HG03108 (cell line): ENCODE results near the gene HIVEP2.

Experiments used
- ATAC-seq: cut with Tn5 transposase; IDR thresholded peaks from one replicate; pipeline ENCODE4 v1.9.1; 2021; ENCODE audit warnings: moderate library complexity; ENCODE audit not compliant: unreplicated experiment

The HIVEP2 gene

DNA sequence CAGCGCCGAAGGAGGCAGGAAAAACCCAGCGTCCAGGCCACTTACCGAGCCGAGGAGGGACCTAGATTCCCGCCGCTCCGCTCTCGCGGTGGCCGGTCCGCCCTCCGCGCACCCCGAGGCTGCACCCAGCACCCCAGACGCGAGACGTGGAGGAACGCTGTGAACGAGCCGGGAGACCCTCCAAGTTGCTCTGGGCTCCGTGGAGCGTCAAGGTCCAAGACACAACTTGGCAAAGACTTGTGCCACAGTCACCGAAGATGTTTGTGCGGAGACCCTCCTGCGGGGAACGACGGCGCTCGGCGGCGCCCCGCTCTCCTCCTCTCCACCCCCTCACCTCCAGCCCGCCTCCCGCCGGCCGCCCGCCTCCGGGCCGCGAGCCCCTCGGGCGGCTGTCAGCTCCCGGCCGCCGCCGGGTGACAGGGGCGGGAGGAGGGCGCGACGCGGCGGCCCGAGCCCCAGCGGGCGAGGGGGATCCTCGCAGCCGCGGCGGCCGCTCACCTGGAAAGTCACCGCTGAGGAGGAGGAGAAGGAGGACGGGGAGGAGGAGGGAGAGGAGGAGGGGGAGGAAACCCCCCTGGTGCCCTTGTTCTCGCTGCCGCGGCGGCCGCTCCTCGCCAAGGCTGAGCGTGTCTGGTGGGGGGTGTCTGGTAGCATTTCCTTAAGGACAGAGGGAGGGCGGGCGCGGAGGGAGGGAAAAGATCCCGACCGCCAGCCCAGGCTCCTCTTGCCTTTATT is 637 bp upstream of the HIVEP2 start:
- peak; percentile 6 for ATAC-seq

GRCh38 chr6:142944124-142945048 is 590 bp downstream of the HIVEP2 start:
- no peak for ATAC-seq

DNA sequence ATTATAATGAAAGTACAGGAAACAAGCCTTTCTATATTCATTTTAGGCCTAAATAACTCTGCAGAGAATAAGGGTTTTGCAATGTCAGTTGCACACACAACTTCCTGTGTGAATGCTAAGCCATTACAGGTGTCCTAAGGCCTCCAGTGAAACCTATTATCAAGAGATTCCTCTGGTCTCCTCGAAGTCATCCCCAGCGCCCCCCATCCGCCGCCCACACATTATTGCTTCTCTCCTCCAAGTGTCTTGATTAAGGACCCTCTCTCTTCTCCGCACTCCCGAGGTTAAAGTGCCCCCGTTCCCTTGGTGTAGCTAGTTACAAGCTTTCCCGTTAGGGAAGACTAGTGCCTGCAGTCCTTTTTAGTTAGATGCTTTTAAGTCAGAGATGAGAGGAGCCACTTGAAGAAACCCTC is 1.3 kb downstream of the HIVEP2 start:
- ATAC-seq = no peak

GRCh38 chr6:142942805-142943227 is 2.2 kb downstream of the HIVEP2 start:
- no peak for ATAC-seq

DNA sequence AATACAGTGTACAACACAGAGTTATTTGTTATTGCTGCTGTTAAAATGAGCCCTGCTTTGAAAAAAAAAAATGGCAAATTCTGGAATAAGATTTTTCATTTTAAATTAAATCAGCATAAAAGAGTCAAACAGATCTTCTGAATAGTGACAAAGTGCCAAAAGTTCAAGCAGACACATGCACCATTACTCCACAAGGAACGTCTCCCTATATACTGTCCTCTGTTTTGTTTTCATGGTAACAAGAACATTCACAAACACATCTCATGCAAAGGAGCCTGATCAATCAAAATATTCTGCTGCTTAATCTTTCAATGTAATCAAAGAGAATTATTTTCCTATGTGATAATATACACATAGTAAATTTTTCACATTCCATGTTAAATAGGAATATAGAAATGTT is 2.7 kb downstream of the HIVEP2 start:
- no peak for ATAC-seq

DNA sequence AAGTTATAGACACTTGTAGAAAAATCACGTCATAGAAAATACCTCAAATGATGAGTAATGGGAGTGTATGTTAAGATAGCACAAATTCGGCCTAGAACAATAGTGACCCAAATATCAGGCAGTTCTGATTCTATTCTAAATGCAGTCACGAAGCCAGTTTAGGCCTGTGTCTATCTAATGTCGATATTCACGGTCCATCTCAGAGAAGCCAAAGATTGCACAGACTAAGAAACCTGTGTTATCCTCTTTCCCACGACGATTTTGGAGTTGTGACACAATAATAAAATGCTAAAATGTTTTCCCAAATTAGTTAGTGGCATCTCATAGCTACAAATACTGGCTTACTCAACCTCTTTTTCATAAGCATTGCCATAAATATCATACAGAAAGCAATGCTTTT is 4.0 kb downstream of the HIVEP2 start:
- ATAC-seq = no peak

- no peak for ATAC-seq
Measured at GRCh38 chr6:142940487-142940886, 4.5 kb downstream of the HIVEP2 start.

DNA sequence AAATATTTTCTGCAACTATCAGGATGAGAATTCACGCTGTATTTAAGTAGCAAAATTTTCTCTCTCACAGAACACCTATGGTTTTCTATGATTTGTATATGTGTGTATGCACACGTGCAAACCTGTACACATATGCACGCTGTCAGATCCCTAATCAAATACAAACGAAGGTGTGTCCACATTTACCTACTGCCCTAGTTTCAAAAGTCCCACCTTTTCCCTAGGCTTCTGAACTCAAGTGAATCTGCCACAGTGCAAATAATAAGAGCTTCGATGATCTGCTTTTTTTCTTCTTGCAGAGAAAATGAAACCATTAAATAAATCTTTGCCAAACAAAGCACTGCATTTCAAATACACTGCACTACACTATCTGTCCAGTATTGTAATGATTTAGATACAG is 6.5 kb downstream of the HIVEP2 start:
- no peak for ATAC-seq

- no peak for ATAC-seq
Measured at GRCh38 chr6:142937986-142938385, 7.0 kb downstream of the HIVEP2 start.

- ATAC-seq = no peak
Measured at GRCh38 chr6:142935553-142936517, 9.1 kb downstream of the HIVEP2 start.

DNA sequence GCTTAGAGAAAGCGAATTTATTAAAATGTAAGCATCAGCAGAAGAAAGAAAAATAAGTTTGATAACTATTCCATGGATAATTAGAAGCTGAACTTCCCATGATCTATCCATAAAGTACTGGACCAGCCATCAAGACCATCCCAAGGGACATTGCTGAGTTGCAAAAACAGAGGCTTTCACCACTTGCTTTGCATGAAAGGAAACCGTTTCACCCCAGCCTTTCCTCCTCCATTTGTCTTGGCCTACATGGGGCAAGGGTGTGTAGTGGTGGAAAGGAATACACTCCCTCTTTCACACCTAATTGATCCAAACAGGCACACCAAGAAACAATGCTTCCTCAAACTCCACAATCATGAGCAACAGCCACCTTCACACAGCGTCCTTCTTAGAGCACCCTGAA is 10.4 kb downstream of the HIVEP2 start:
- ATAC-seq = peak; percentile 33

DNA sequence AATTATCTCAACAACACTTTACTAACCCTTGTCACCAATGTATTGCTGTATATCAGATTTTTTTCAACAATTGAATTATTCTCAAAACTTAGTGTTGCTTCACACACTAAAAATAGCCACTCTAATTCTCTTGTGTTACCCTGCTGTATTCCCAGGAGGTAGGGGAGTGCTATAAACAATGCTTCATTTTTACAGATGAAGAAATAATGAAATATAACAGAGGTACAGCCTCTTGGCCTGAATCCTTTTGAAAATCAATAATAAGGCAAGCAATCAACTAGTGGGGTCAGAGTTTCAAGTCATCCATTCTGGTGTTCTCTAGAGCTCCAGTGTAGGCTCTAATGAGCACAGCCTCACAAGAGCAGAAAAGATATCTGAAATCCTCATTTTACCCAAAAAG is 10.9 kb downstream of the HIVEP2 start:
- no peak for ATAC-seq

DNA sequence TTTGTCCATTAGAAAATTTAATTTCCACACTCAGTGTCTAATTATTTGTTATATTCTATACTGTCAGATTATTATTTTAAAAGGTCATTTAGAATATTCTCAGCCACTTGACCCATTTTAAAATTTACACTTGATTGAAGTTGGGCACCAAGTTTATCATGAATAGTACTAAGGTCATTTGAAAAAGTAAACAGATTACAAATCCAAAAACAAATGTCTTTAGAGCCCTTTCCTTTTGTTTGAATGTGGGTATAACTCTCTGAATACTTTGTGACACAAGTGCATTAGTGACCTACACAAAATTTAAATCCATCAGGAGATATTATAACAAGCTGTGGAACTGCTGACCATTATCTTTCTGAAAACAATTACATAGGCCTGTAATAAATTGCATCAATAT is 11.3 kb downstream of the HIVEP2 start:
- no peak for ATAC-seq

DNA sequence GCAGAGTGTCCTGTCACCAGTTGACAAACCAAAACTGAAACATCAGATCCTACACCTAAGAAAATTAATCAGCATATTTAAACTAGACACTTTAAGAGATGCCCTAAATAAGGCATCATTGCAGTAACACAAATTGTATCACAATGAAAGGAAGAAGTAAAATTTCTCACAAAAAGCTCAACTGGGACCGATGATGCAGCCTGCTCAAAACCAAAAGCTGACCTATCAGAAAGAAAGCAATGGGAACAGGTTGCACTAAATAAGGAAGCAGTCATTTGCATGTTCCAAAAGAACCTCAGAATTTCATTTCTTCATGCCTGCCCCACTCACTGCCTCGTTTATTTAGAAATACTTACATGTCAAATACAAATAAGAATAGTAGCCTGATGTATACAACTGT is 12.1 kb downstream of the HIVEP2 start:
- no peak for ATAC-seq

DNA sequence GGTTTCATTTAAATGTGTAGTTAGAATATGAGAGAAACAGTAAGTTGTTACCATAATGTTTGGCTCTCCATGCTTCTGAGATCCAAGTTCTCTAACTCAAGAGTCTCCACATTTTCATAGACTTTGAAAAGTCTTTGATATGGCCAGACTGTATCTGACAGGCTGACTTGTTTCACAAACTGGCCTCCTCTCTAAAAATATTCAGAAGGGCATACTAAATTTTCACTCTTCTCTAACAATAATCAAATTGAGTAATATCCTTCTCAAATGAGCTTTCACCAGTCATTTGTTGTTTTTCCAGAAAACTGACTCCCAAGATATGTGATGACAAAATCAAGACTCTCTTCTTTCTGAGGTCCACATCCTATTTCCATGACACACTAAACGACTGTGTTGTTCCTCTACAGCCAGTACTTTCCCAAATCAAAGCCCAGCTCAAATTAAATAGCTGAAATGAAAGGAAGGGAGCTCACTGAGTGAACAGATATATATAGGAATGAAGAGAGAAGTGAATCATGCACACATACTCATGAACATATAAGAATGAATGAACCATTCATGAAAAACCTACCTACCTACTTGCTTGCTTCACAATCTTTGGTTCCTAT is 15.1 kb downstream of the HIVEP2 start:
- no peak for ATAC-seq

DNA sequence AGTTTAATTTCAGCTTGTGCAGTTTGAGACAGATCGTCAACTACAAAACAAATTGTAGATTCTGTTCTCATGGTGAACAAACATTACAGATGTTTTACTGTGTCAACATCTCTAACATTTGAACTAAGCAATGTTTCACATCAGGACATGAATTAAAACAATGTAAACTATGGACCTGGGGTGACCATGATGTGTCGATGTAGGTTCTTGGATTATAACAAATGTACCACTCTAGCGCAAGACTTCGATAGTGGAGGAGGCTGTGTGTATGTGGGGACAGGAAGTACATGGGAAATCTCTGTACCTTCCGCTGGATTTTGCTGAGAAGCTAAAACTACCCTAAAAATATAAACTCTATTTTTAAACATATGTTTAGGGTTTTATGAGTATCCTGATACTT is 17.1 kb downstream of the HIVEP2 start:
- ATAC-seq = no peak

GRCh38 chr6:142927271-142927580 is 17.8 kb downstream of the HIVEP2 start:
- ATAC-seq = no peak

DNA sequence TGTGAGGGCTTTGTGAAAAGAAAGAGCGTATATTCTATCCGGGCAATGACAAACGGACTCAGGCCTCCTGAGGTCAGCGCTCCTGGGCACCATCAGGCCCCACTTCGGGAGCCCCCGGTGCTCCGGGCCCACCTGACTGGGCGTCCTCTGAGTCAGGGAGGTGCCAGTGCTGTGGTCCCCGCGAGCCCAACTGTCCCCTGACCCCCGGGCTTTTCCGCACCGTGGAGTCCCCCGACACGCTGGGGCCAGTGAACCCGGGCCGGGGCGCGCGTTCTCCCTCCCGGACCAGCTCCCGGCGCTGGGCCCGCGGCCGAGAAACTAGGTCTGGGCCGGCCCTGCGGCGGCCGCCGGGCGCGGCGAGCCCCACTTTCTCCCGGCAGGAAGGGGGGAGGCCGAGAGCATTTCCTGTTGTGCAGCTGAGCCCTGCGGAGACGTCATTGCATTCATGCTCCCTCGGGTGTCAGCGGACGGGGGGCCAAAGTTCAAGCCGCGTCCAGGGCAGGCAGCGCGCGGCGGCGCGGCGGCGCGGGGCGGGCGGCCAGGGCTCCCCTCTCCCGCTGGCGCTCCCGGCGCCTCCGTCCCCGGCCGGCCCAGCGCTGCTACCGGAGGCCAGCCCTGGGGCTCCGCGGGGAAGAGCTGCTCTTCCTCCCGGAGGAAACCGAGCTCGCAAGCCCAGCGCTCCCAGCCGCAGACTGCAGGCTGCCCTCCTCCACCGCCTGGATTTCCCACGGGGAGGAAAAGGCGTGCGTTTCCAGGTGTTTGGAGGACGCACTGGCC is 18.3 kb downstream of the HIVEP2 start:
- peak; percentile 93 for ATAC-seq

- no peak for ATAC-seq
Measured at GRCh38 chr6:142926177-142926493, 18.8 kb downstream of the HIVEP2 start.

- no peak for ATAC-seq
Measured at GRCh38 chr6:142925575-142926110, 19.3 kb downstream of the HIVEP2 start.
